ENCODE data around the gene ZNF438.

GRCh38 chr10:30869566-30869965 is 162.1 kb downstream of the ZNF438 start:
- TF ChIP-seq YY1 (IDR thresholded peaks at IDR 0.05; ENCODE audit: low read depth, low read length) (no peak), TCF12 (IDR thresholded peaks at IDR 0.05; ENCODE audit: low read depth, low read length) (no peak)
